ENCODE measurements around the gene SLFN5. TPM values are rescaled to one million over a fixed set of nuclear protein-coding genes. Genes with fewer than 3 reads are reported as not detected.
"Not testable (repeated sequence)": the region's sequence is repeated elsewhere in the genome, so short reads cannot be mapped to it uniquely, and the experiment has no call there.

Gene SLFN5
- total and polyA plus RNA-seq, 7 donors = 1.2 to 26.2 (median 23.0) TPM

- Histone ChIP-seq H3K4me1 (no peaks in the 10 kb centered on the region), H3K27me3 (no peaks in the 10 kb centered on the region), H3K9me3 (peaks cover 0 to 6% (median 0%) of the 10 kb centered on the region in 4 donors), H3K4me3 (no peak overlapping the region), H3K36me3 (no peaks in the 10 kb centered on the region), H3K27ac (no peak overlapping the region)
- no peak for DNase-seq
- 97 to 99% methylated on average over 2 of the region's 2 CpGs for WGBS, 2 donors
- intact Hi-C loops (cut with DNase I) = no loop called here
- no peak for TF ChIP-seq POLR2AphosphoS5 (IDR thresholded peaks at IDR 0.05)
- TF ChIP-seq, protein P1, sequence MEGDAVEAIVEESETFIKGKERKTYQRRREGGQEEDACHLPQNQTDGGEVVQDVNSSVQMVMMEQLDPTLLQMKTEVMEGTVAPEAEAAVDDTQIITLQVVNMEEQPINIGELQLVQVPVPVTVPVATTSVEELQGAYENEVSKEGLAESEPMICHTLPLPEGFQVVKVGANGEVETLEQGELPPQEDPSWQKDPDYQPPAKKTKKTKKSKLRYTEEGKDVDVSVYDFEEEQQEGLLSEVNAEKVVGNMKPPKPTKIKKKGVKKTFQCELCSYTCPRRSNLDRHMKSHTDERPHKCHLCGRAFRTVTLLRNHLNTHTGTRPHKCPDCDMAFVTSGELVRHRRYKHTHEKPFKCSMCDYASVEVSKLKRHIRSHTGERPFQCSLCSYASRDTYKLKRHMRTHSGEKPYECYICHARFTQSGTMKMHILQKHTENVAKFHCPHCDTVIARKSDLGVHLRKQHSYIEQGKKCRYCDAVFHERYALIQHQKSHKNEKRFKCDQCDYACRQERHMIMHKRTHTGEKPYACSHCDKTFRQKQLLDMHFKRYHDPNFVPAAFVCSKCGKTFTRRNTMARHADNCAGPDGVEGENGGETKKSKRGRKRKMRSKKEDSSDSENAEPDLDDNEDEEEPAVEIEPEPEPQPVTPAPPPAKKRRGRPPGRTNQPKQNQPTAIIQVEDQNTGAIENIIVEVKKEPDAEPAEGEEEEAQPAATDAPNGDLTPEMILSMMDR (IDR thresholded peaks at IDR 0.05) = no peak
- TF ChIP-seq POLR2A (IDR thresholded peaks at IDR 0.05) = no peak
- no peak for TF ChIP-seq EP300 (IDR thresholded peaks at IDR 0.05)
Measured at GRCh38 chr17:35222452-35222851, 20.4 kb upstream of the SLFN5 start.

DNA sequence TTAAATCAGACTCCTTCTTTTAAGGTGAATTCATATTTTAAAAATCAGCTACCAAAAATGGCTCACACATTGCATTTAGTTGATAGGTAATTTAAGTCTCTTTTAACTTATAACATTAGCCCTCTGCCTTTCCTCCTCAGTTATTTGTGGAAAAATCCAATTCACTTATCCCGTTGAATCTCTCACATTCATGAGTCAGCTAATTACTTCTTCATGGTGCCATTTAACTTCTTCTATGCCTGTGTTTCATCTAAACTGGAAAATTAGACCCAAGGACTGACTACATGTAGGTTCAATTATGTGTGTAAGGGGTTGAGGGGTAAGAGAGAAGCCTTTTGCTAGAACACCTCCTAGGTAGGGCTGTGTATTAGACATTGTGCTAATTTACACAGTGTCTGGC, 18.4 kb upstream of the SLFN5 start:
- intact Hi-C loops (cut with DNase I) = no loop called here
- WGBS, 2 donors = 29 to 53% methylated on average over 1 of the region's 1 CpG
- Histone ChIP-seq H3K27me3 (no peaks in the 10 kb centered on the region), H3K9me3 (peaks cover 0 to 6% (median 0%) of the 10 kb centered on the region in 4 donors), H3K36me3 (no peaks in the 10 kb centered on the region), H3K27ac (no peak overlapping the region), H3K4me1 (no peaks in the 10 kb centered on the region), H3K4me3 (no peak overlapping the region)
- DNase-seq = no peak
- TF ChIP-seq, protein P1 (IDR thresholded peaks at IDR 0.05) = no peak
- TF ChIP-seq EP300 (IDR thresholded peaks at IDR 0.05) = no peak
- TF ChIP-seq POLR2AphosphoS5 (IDR thresholded peaks at IDR 0.05) = no peak
- no peak for TF ChIP-seq POLR2A (IDR thresholded peaks at IDR 0.05)

- Histone ChIP-seq H3K9me3 (peaks cover 0 to 2% (median 0%) of the 10 kb centered on the region in 4 donors), H3K27me3 (no peaks in the 10 kb centered on the region), H3K36me3 (no peaks in the 10 kb centered on the region), H3K4me3 (no peak overlapping the region), H3K27ac (no peak overlapping the region), H3K4me1 (no peaks in the 10 kb centered on the region)
- intact Hi-C loops (cut with DNase I) = no loop called here
- no peak for DNase-seq
- TF ChIP-seq, protein P1 (IDR thresholded peaks at IDR 0.05) = no peak
- 91 to 97% methylated on average over 2 of the region's 2 CpGs for WGBS, 2 donors
Measured at GRCh38 chr17:35227546-35227945, 15.3 kb upstream of the SLFN5 start.

GRCh38 chr17:35229638-35230037, 13.2 kb upstream of the SLFN5 start:
- intact Hi-C loops (cut with DNase I) = no loop called here
- Histone ChIP-seq H3K27ac (no peak overlapping the region), H3K36me3 (no peaks in the 10 kb centered on the region), H3K4me1 (no peaks in the 10 kb centered on the region), H3K4me3 (no peak overlapping the region), H3K27me3 (no peaks in the 10 kb centered on the region), H3K9me3 (no peaks in the 10 kb centered on the region)
- TF ChIP-seq POLR2A (IDR thresholded peaks at IDR 0.05) = no peak
- TF ChIP-seq POLR2AphosphoS5 (IDR thresholded peaks at IDR 0.05) = no peak
- TF ChIP-seq, protein P1 (IDR thresholded peaks at IDR 0.05) = no peak
- no peak for TF ChIP-seq EP300 (IDR thresholded peaks at IDR 0.05)
- WGBS, 2 donors = 82 to 91% methylated on average over 1 of the region's 1 CpG
- no peak for DNase-seq

GRCh38 chr17:35234315-35234714, 8.6 kb upstream of the SLFN5 start:
- H3K27ac ChIP-seq, H3K4me3 ChIP-seq: not testable (repeated sequence)
- WGBS, 2 donors = 82 to 88% methylated on average over 4 of the region's 4 CpGs

More at GRCh38 chr17:35234315-35234714, 8.6 kb upstream of the SLFN5 start:
- H3K36me3 ChIP-seq; H3K9me3 ChIP-seq; H3K4me1 ChIP-seq; DNase-seq; intact Hi-C loops (cut with DNase I); H3K27me3 ChIP-seq: not testable (repeated sequence)
